ENCODE measurements around the gene VAMP3.

GRCh38 chr1:7827126-7827955 is 56.2 kb downstream of the VAMP3 start:
- TF ChIP-seq CTCF (IDR thresholded peaks at IDR 0.05), result no peak
- TF ChIP-seq EZH2 (IDR thresholded peaks at IDR 0.05; ENCODE audit: borderline replicate concordance, insufficient read depth, low read depth, low read length, poor library complexity, severe bottlenecking), result no peak
